Right lobe of liver (tissue), 6 donors: Measurements from ENCODE around the gene PLEKHG3. TPM values are rescaled to one million over a fixed set of nuclear protein-coding genes. Genes with fewer than 3 reads are reported as not detected.

Experiments used
- ATAC-seq, 4 donors: fragments of 200-7000 bp; cut with Tn5 transposase; one replicate each; pipeline ENCODE4 v1.9.1; 2020; ENCODE audit warnings: mild to moderate bottlenecking in 4 of 4, moderate library complexity in 4 of 4
- DNase-seq, 3 donors: peaks; one replicate each; pipeline ENCODE4 v3.0.0-alpha.2; 2020
- H3K27ac ChIP-seq, 3 donors: fragments of 200-600 bp; one replicate each; pipeline ENCODE4 v1.8.0; 2022
- H3K27me3 ChIP-seq, 2 donors: fragments of 200-600 bp; one replicate each; pipeline ENCODE4 v1.8.0; 2022
- H3K36me3 ChIP-seq, 4 donors: fragments of 200-600 bp; sonication (generic) in 1 of 4; one replicate each; pipeline versions ENCODE4 v1.5.1 to v1.8.0; 2017 to 2022; ENCODE audit warnings: control low read depth in 1 of 4
- H3K4me1 ChIP-seq, 4 donors: fragments of 200-600 bp; sonication (generic) in 1 of 4; one replicate each; pipeline versions ENCODE4 v1.5.1 to v1.8.0; 2017 to 2022; ENCODE audit warnings: control low read depth in 1 of 4
- H3K4me3 ChIP-seq, 3 donors: fragments of 200-600 bp; one replicate each; pipeline ENCODE4 v1.8.0; 2022
- H3K9me3 ChIP-seq, 4 donors: fragments of 200-600 bp; sonication (generic) in 1 of 4; one replicate each; pipeline versions ENCODE4 v1.5.1 to v1.8.0; 2017 to 2022; ENCODE audit warnings: control low read depth in 1 of 4
- CTCF ChIP-seq, 4 donors: fragments of 200-600 bp in 3 of 4; fragments of 450-650 bp in 1 of 4; IDR thresholded peaks; one replicate each; pipeline versions ENCODE4 v1.5.1 to v1.8.0; 2016 to 2022; ENCODE audit warnings: antibody characterized with exemption in 4 of 4, mild to moderate bottlenecking in 2 of 4
- POLR2A ChIP-seq: fragments of 450-650 bp; IDR thresholded peaks from one replicate; pipeline ENCODE4 v1.6.1; 2017; ENCODE audit warnings: antibody characterized with exemption, mild to moderate bottlenecking
- WGBS: methylation state at CpG from one replicate; pipeline ENCODE4 v1.1.6; 2018; ENCODE audit warnings: low coverage, low lambda C conversion rate; ENCODE audit not compliant: insufficient coverage; ENCODE audit errors: missing lambda C conversion rate; 5-methylcytosine and 5-hydroxymethylcytosine counted together
- intact Hi-C, 2 donors: fragments of 100-400 bp; cut with DNase I; formaldehyde crosslinking; loops; one replicate each; pipeline versions ENCODE4 v1.11.2 to v1.14.1; 2022
- total RNA-seq, 6 experiments: library from RNA; depleted of rRNA in 2 of 6; stranded (reverse); fragments of >200 nt in 2 of 6; fragmentation: NEBNext Ultra II Directional in 3 of 6; extraction: Animal tissue kit (Norgen Biotek cat#: 25700) in 3 of 6; gene quantifications; one replicate each; pipeline versions ENCODE4 v1.1.0 to v1.2.4, GENCODE V29; 2016 to 2023
- donor health status: DM: no; HTN: yes; CAD: no.
- donor health status: DM: no; HTN: no; CAD: no.
- donor health status: DM: no; HTN: no; CAD: no.
- donor health status: DM: no; HTN: yes; CAD: no.
- donor health status: DM: no; HTN: yes; CAD: no.

The PLEKHG3 gene
- total RNA-seq, 6 experiments from 2014 or later, result 25.4 to 49.1 (median 28.0) TPM

GRCh38 chr14:64702493-64703394 is 1.5 kb upstream of the PLEKHG3 start:
- Histone ChIP-seq H3K9me3 (no peaks in the 10 kb centered on the region), H3K27ac (no peak overlapping the region), H3K4me3 (no peak overlapping the region), H3K4me1 (peaks cover 0 to 34% (median 15%) of the 10 kb centered on the region in 4 donors), H3K27me3 (no peaks in the 10 kb centered on the region), H3K36me3 (no peaks in the 10 kb centered on the region)
- TF ChIP-seq CTCF (IDR thresholded peaks at IDR 0.05) (no peak), POLR2A (no peak)
- DNase-seq (no peak), ATAC-seq (no peak)
- intact Hi-C loops, result no loop called here
- WGBS, result 76% methylated on average over 20 of the region's 25 CpGs

- no peak for TF ChIP-seq CTCF (IDR thresholded peaks at IDR 0.05)
- TF ChIP-seq POLR2A, result no peak
- WGBS, result 28% methylated on average over 21 of the region's 26 CpGs
- no peak for ATAC-seq
Observed at GRCh38 chr14:64703395-64704142, 655 bp upstream of the PLEKHG3 start.

GRCh38 chr14:64704743-64705380 is 638 bp downstream of the PLEKHG3 start:
- peaks cover 0 to 47% (median 25%) of the 10 kb centered on the region in 4 donors for H3K4me1 ChIP-seq
- H3K27ac ChIP-seq, result peak overlapping the region; percentile 70 to 88 (median 85)
- peak in 2 of 3 donors; percentile 38 to 75 for DNase-seq
- peak; percentile 1 to 19 (median 9) for ATAC-seq
- intact Hi-C loops, result no loop called here
- no peaks in the 10 kb centered on the region for H3K9me3 ChIP-seq
- no peaks in the 10 kb centered on the region for H3K27me3 ChIP-seq
- 1% methylated on average over 20 of the region's 51 CpGs for WGBS
- H3K36me3 ChIP-seq, result no peaks in the 10 kb centered on the region
- peak overlapping the region; percentile 73 to 90 (median 79) for H3K4me3 ChIP-seq
- TF ChIP-seq CTCF (IDR thresholded peaks at IDR 0.05) (no peak), POLR2A (no peak)

More at GRCh38 chr14:64703395-64704142, 655 bp upstream of the PLEKHG3 start:
- Histone ChIP-seq H3K9me3 (no peaks in the 10 kb centered on the region), H3K27me3 (no peaks in the 10 kb centered on the region), H3K4me1 (peaks cover 0 to 42% (median 21%) of the 10 kb centered on the region in 4 donors), H3K4me3 (peak overlapping the region; percentile 73 to 90 (median 79)), H3K27ac (peak overlapping the region; percentile 70 to 88 (median 85)), H3K36me3 (no peaks in the 10 kb centered on the region)
- DNase-seq, result no peak
- intact Hi-C loops, result no loop called here

GRCh38 chr14:64705381-64706118 is 1.3 kb downstream of the PLEKHG3 start:
- Histone ChIP-seq H3K27ac (peak overlapping the region; percentile 70 to 88 (median 85)), H3K4me1 (peaks cover 0 to 54% (median 28%) of the 10 kb centered on the region in 4 donors), H3K27me3 (no peaks in the 10 kb centered on the region), H3K4me3 (peak overlapping the region; percentile 73 to 90 (median 79)), H3K36me3 (no peaks in the 10 kb centered on the region), H3K9me3 (no peaks in the 10 kb centered on the region)
- ATAC-seq, result peak; percentile 11 to 24 (median 20)
- DNase-seq, result peak in 2 of 3 donors; percentile 55 to 73
- intact Hi-C loops, result no loop called here
- 9% methylated on average over 18 of the region's 18 CpGs for WGBS
- TF ChIP-seq CTCF (IDR thresholded peaks at IDR 0.05) (no peak), POLR2A (no peak)
